A549 treated with CORT108297 at 1 μM for 4 hours (cell line): ENCODE measurements around the gene FLYWCH1. TPM values are rescaled to one million over a fixed set of nuclear protein-coding genes. Genes with fewer than 3 reads are reported as not detected.

Experiments used
- total RNA-seq: library from RNA; stranded (reverse); fragments of 200-300 nt; extraction: Qiagen RNA extraction; gene quantifications from 5 replicates; pipeline ENCODE4 v1.2.3, GENCODE V29; 2022

Gene FLYWCH1, protein sequence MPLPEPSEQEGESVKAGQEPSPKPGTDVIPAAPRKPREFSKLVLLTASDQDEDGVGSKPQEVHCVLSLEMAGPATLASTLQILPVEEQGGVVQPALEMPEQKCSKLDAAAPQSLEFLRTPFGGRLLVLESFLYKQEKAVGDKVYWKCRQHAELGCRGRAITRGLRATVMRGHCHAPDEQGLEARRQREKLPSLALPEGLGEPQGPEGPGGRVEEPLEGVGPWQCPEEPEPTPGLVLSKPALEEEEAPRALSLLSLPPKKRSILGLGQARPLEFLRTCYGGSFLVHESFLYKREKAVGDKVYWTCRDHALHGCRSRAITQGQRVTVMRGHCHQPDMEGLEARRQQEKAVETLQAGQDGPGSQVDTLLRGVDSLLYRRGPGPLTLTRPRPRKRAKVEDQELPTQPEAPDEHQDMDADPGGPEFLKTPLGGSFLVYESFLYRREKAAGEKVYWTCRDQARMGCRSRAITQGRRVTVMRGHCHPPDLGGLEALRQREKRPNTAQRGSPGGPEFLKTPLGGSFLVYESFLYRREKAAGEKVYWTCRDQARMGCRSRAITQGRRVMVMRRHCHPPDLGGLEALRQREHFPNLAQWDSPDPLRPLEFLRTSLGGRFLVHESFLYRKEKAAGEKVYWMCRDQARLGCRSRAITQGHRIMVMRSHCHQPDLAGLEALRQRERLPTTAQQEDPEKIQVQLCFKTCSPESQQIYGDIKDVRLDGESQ
- 18.4 to 33.4 TPM (median 28.8 TPM) in 5 replicates for total RNA-seq

DNA sequence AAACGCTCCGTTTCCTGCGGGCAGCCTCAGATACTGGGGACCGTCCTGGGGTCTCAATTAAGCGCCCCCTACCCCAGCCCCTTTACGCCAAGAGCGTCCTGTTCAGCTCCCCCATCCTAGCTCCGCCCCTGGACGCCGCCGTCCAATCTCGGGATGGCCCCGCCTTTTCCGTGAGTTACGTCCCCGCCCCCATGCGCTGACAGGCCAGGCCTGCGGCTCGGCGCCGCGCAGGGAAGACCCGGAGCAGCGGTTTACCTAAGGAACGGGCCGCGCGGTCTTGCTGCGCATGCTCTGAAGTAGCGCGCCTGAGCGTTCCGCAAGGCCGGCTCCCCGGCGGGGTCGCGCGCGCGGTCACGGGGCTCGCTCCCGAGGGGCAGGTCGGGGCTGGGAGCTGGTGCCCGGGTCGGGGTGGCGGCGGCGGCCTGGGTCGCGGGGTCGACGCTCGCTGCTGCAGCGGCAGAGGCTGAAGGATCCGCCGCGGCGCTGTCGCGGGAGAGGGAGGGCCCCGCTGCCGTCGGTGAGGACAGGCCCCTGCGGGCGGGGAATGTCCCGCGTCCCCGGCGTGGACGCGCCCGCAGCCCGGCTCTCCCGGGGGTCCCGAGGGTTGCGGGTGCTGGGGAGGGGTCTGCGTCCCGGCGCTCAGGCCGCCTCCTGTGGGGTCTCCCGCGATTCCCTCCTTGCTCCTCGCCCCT lies at the start of gene FLYWCH1:
Gene FLYWCH1, plus strand, starts transcription at position 294 of the 692 bp plus-strand sequence. CDS start 17,755 bp downstream, outside the sequence.

DNA sequence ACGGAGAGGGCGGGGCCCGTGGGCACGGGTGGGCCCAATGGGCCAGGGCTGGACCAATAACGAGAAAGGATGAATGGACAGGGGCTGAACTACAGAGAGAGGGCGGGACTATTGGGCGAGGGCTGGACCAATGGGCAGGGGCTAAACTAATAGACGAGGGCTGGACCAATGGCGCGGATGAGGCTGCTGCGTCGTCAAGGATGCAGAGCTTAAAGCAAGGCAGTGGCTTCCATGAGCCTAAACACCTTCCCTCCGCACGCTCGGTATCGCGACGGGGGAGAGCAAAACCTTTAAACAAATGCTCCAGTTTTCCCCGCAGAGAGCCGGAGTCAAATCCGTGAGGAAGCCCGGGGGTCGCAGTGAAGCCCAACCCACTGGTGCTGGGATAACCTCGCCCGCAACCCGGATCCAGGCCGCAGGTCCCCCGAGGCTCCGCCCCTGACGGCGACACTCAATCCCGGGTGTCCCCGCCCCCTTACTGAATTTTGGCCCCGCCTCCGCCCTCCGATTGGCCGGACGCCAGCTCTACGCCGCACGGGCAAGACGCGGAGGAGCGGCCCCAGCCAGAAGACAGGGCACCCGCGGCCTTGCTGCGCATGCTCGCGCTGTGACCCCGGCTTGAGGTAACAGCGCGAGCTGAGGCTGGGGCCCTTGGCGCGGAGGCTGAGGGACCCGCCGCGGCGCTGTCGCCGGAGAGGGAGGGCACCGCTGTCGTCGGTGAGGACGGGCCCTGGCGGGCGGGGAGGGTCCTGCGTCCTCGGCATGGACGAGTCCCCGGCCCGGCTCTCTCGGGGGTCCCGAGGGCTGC lies 28.9 kb upstream of the FLYWCH1 start, which contains the start of gene FLYWCH2:
Gene FLYWCH2, plus strand, starts transcription at position 566 of the 808 bp plus-strand sequence. CDS start 13,235 bp downstream, outside the sequence.

DNA sequence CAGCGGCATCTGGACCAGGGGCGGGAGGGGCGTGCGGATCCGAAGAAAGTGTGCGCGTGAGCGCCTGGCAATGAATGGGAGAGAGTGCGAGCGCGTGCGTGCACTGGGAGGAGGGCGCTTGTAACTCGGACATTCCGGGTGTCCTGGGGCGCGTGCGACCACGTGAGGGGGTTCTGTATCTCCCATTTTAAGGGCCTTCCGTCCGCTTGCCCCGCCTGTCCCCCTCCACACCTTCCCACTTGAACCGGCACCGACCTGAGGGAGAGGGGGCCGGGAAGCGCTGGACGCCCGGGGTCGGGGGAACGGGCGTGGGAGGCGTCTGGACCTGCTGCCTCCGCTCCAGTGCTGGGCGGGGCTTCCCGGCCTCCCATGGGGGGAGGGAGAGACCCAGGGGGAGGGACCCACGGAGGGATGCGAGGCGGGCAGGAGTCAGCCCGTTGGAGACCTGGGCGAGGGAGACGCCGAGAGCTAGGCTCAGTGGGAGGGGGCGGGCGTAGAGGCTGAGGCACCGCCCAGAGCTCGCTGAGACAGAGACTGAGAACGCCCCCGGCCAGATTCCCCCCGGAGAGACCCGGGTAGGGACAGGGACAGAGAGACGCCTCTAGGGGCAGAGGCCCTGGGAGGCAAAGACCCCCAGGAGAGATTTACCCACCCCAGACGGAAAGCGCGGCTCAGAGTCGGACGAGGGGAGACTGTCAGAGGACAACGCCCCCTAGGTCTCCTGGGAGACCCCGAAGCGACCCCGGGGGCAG lies 52.2 kb downstream of the FLYWCH1 start, which contains the start of gene KREMEN2:
Gene KREMEN2, plus strand, starts transcription at position 553 of the 752 bp plus-strand sequence. CDS start 246 bp downstream, outside the sequence.

DNA sequence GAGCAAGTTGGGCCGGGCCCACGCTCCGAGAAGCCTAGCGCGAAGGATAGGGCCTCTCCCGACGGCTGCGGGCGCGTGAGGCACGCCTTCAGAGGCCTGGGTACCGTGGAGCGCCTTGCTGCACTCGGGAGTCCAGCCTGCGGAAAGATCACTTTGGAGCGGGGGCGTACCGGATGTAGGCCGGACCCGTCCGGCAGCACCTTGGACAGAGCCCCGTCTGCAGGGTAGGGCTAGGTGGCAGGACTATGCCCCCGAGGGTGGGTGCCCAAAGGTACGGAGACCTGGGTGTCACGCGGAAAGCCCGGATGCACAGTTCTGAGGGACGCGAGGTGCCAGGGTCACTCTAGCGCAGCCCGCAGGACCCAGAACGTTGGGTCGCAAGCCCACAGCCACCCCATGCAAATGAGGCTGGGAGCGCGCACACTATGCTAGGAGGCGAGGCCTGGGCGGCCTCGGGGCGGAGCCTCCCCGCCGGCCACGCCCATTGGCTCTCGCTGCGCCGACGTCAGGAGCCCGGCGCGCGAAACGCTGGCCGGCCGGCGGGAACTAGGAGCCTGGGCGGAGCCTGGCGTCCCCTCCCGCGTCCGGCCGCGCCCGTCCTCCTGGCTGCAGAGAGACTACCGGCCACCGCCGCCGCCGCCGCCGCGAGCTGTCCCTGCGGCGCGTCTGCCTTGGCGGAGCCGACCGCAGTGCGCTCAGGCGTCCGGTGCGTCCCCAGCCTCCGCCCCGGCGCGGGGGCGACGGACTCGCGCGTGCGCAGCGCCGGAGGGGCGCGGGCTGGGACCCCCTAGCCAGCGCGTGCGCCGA lies 57.2 kb downstream of the FLYWCH1 start, which contains the start of gene PAQR4:
Gene PAQR4, plus strand, starts transcription at position 611 of the 807 bp plus-strand sequence. CDS start 327 bp downstream, outside the sequence.

DNA sequence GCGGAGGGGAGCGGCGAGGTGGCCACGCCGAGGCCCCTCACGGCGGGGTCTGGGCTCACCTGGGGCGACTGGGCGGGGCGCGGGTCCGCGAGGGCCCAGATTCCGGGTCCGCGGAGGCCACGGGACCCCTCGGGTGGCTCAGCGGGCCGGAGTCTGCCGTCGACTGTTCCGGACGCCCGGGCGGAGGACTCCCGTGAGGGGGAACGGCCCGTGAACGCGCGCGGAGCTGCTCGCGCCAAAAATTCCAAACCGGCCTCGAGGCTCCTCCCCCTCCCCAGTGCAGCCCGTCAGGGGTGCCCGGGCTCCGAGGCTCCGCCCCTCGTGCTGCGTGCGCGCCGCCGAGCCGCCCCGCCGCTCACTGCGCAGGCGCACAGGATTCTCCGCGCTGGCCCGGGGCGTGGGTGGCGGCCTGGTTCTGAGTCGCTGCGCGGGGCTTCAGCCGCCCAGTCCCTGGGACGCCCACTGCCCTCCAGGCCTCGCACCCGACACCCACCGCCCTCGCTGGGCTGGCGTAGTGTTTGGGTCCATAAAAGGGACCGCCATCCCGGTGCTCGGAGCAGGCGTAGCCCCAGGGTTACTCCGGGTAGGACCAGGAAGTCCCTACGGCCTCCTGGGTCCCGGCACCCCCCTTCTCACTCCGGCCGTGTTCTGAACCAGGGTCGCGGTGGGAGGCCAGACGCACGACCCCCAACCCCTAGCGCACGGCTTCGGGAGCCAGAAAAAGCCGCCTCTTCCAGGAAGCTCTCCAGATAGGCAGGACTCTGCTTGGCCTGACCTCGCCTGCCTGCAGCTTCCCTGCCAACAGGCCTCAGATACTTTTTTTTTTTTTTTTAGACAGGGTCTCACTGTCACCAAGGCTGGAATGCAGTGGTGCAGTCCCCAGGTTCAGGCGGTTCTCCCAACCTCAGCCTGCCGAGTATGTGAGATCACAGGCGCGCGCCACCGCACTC lies 68.8 kb downstream of the FLYWCH1 start, which contains the start of gene PKMYT1:
Gene PKMYT1, minus strand, starts transcription at position 220 of the 950 bp plus-strand sequence. CDS start 789 bp downstream, outside the sequence.

Other genes with a start within 250 kb of the FLYWCH1 start
- gene KCTD5, start 229.4 kb upstream of the FLYWCH1 start, total RNA-seq = 34.8 to 46.0 TPM (median 43.1 TPM) in 5 replicates
- 0.89 to 1.7 TPM (median 1.5 TPM) in 5 replicates for gene PRSS27, start 191.7 kb upstream of the FLYWCH1 start, total RNA-seq
- 298 to 435 TPM (median 394 TPM) in 5 replicates for gene SRRM2, start 159.3 kb upstream of the FLYWCH1 start, total RNA-seq
- gene ELOB, start 134.7 kb upstream of the FLYWCH1 start, total RNA-seq = 441 to 526 TPM (median 493 TPM) in 5 replicates
- not detected in 5 replicates for gene PRSS33, start 124.4 kb upstream of the FLYWCH1 start, total RNA-seq
- not detected in 5 replicates for gene PRSS41, start 113.5 kb upstream of the FLYWCH1 start, total RNA-seq
- gene PRSS21, start 94.7 kb upstream of the FLYWCH1 start, total RNA-seq = 0.14 to 0.35 TPM in 2 of 5 replicates, not detected in the others
- 0.74 to 1.2 TPM (median 0.82 TPM) in 5 replicates for gene ZG16B, start 81.6 kb upstream of the FLYWCH1 start, total RNA-seq
- gene PRSS22, start 53.8 kb upstream of the FLYWCH1 start, total RNA-seq = 1.2 to 2.8 TPM (median 2.4 TPM) in 5 replicates
- 47.2 to 60.5 TPM (median 56.0 TPM) in 5 replicates for gene FLYWCH2, start 28.7 kb upstream of the FLYWCH1 start, total RNA-seq
- 0.74 to 2.4 TPM (median 2.2 TPM) in 5 replicates for gene KREMEN2, start 52.3 kb downstream of the FLYWCH1 start, total RNA-seq
- 29.3 to 49.0 TPM (median 45.3 TPM) in 5 replicates for gene PAQR4, start 57.4 kb downstream of the FLYWCH1 start, total RNA-seq
- 58.3 to 101 TPM (median 92.1 TPM) in 5 replicates for gene PKMYT1, start 68.5 kb downstream of the FLYWCH1 start, total RNA-seq
- gene CLDN9, start 101.0 kb downstream of the FLYWCH1 start, total RNA-seq = 0.30 to 0.52 TPM (median 0.35 TPM) in 5 replicates
- 0.30 to 0.53 TPM (median 0.35 TPM) in 5 replicates for gene CLDN6, start 106.3 kb downstream of the FLYWCH1 start, total RNA-seq
- gene TNFRSF12A, start 108.4 kb downstream of the FLYWCH1 start, total RNA-seq = 461 to 723 TPM (median 621 TPM) in 5 replicates
- gene HCFC1R1, start 112.0 kb downstream of the FLYWCH1 start, total RNA-seq = 204 to 258 TPM (median 252 TPM) in 5 replicates
- gene THOC6, start 112.1 kb downstream of the FLYWCH1 start, total RNA-seq = 24.3 to 39.1 TPM (median 34.7 TPM) in 5 replicates
- gene BICDL2, start 125.0 kb downstream of the FLYWCH1 start, total RNA-seq = not detected in 5 replicates
- gene MMP25, start 134.6 kb downstream of the FLYWCH1 start, total RNA-seq = 0.52 to 1.0 TPM (median 0.90 TPM) in 5 replicates
- gene IL32, start 153.7 kb downstream of the FLYWCH1 start, total RNA-seq = 22.4 to 40.0 TPM (median 27.1 TPM) in 5 replicates
- gene ZSCAN10, start 187.4 kb downstream of the FLYWCH1 start, total RNA-seq = 0.03 to 0.05 TPM in 2 of 5 replicates, not detected in the others
- gene ZNF205, start 200.7 kb downstream of the FLYWCH1 start, total RNA-seq = 10.8 to 15.5 TPM (median 14.6 TPM) in 5 replicates
- 8.9 to 13.7 TPM (median 11.8 TPM) in 5 replicates for gene ZNF213, start 223.1 kb downstream of the FLYWCH1 start, total RNA-seq